ENCODE results near the gene HLF.
A peak's percentile ranks its signal among the peaks of the same experiment; 100 is the strongest.

The HLF gene

GRCh38 chr17:55332296-55333041, 67.7 kb downstream of the HLF start:
- no peak for DNase-seq

GRCh38 chr17:55334285-55334684, 69.5 kb downstream of the HLF start:
- no peak for DNase-seq

DNA sequence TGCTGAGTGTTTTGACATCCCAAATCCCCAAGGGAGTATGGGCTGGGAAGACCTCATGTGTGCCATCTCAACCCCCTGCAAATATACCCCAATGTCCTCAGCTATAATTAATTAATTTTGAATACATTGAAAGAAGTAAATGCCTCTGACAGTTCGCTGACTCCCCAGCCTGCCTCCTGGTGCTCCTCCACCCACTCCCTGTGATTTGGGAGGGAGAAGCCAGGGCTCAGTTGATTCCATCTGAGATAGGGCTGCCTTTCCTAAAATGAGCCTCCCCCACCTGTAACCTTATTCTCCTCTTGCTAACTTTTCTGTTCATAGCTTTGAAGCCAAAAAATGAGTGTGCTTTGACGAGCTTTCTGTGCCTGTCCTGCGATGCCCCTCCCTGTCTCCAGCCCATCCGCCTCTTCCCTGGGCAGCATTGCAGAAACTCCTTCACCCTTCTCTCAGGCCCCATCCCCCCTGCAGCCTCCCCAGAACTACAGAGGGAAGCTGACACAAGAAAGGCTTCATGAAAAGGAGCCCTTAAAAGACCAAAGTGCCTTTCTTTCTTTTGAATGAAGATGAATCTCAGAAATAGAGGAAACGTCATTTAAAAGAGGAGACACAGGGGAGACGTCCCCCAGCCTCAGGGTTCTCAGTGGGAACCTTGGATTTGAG, 70.3 kb downstream of the HLF start:
- no peak for DNase-seq

- DNase-seq, result no peak
Measured at GRCh38 chr17:55335625-55336024, 70.9 kb downstream of the HLF start.

- no peak for DNase-seq
Measured at GRCh38 chr17:55336426-55336825, 71.7 kb downstream of the HLF start.

DNA sequence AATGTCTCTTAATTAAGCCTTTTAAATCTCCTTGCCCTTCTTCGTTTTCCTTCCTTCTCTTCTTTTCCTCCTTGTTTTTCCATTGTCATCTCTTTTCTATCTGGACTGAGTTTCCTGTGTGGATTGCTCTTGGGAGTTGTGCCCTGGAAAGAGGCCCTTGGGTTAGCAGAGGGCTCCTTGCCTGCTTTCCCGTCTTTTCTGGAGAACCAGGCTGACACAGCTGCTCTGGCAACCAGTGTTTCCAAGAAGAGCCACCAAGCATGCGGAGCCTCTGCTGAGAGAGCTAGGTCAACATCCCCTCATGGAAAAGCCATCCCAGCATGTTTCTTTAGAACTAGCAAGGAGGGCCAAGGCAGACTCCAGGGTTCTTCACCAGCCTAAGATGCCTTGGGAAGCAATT, 75.4 kb downstream of the HLF start:
- DNase-seq, result no peak

DNA sequence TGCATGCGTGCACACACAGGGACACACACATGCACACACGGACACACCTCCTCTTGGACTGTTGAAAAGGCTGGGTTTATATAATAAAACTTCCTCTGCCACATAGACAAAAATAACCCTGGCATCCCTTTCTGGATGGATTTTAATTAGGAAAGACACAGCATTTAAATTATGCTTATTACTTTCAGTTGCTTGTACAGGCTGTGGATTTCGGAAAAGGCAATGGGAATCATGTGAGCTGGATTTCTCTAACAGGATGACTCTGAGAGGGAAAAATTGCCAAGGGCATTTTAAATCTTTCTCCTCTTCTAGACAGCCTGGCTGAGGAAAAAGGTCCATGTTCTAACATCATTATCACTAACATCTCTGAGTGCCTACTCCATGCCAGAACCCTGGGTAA, 75.9 kb downstream of the HLF start:
- DNase-seq, result no peak

DNA sequence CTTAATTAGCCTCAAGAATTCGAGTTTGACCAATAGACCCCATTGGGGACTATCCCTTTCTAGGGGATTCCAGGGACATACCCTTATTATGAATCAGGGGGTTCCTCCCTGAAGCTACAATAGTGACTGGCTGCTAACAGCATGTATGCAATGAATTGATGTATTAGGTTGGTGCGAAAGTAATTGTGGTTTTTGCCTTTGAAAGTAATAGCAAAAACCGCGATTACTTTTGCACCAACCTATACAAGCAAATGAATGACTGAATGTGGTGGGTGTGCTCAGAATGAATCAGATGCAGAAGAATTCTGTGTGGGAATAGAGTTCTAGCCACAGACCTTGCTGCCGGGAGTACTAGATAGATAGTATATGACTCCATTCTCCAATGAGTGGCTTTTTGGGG, 76.7 kb downstream of the HLF start:
- DNase-seq, result no peak

DNA sequence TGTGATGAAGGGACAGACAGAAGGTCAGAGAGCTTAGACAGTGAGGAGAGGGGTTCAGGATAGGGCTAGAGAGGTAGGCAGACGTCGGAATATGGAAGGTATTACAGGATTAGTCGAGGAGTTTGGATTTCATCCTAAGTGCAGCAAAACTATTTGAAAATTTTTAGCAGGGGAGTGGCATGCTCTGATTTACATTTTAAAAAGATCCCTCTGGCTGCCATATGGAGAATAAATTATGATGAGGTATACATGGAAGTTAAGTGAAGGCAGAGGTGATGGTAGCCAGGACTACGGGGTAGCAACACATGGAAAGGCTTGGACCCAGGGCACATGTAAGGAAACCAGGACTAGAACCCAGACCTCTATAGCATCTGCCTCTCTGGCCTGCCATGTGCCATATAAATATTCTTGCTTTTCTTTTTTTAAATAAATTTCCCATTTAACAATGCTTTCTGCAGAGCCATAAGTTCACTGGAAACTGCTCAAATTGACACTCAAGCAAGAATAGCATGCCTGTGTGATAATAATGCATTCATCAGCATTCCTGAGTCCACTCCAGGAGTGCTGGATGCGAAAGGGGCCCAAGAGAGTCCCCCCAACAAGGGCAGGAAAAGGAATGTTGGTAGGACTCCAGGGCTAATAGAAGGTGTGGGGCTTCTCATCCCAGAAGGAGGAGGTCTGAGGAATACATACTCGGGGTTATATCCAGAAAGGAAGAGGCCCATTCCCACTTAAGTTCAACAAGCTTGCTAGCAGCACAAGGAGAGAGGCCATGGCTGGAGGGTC, 78.2 kb downstream of the HLF start:
- no peak for DNase-seq

DNA sequence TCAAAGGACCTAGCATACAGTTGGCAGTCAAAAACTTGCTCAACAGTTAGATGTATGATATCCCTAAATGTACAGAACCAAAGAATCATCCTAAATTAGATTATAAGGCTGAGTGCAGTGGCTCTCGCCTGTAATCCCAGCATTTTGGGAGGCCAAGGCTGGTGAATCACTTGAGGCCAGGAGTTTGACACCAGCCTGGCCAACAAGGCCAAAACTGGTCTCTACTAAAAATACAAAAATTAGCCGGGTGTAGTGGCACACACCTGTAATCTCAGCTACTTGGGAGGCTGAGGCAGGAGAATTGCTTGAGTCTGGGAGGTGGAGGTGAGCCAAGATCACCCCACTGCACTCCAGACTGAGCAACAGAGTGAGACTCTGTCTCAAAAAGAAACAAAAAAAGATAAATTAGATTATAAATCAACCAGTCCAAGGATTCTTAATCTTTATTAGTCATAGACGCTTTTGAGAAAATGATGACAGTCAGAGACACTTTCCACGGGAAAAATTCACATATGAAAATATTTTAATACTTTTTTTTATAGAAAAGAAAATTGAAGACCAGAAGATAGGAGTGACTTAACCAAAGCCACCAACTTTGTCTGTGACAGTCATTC, 79.2 kb downstream of the HLF start:
- no peak for DNase-seq

DNA sequence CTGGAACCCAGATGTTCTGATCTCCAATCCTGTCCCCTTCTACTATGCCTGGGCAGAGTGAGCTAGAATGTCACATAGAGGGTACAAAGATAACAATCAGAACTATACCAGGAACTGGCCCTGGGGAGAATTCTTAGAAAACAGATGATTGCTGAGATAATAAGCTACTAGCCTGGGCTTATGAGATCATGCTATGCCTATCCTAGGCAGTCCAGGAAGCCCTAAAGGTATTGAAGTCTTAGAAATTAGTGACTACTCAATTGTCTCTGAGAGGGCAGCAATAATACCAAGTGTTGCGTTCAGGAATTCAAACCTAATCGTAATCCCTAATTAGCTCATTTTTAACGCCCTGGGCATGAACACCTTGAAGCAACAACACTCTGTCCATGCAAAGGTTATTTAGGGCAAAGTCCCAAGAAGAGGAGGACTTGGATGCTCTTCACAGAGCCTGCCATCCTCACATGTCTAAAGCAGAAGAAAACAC, 79.8 kb downstream of the HLF start:
- peak; percentile 45 for DNase-seq

DNA sequence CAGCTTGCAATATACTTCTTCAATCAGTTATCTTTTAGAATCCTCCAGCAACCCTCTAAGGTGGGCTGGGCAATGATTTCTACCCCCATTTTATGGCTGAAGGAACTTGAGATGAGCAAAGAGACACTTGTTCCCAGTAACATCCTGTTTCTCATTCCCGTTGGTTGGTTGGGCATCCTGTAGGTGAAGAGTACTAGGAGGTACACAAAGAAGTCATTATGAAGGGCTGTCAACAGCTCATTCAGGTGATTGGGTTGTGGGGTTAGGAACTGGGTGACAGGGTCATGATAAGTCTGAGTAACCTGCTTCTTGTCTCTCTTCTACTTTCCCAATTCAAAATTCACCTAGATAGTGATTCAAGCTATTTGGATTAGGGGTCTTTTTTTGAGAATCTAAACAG, 80.4 kb downstream of the HLF start:
- no peak for DNase-seq

DNA sequence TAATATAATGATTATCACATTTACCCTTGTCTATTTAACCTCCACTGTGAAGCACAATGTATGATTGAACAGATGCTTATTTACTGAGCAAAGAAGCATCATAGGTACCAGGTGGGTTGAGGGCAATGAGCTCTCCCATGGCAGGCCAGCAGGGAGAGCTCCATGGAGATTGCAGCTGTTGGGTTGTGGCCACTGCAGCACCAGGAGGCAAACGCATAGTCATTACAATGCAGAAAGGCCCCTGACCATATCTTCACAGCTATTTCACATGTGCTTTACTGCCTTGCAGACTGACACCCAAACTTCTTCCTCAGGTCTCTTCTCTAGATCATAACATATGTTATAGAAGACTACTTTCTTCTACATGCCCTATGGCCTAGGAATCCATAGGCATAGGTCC, 81.9 kb downstream of the HLF start:
- DNase-seq, result no peak

- no peak for DNase-seq
Measured at GRCh38 chr17:55347341-55347740, 82.6 kb downstream of the HLF start.

DNA sequence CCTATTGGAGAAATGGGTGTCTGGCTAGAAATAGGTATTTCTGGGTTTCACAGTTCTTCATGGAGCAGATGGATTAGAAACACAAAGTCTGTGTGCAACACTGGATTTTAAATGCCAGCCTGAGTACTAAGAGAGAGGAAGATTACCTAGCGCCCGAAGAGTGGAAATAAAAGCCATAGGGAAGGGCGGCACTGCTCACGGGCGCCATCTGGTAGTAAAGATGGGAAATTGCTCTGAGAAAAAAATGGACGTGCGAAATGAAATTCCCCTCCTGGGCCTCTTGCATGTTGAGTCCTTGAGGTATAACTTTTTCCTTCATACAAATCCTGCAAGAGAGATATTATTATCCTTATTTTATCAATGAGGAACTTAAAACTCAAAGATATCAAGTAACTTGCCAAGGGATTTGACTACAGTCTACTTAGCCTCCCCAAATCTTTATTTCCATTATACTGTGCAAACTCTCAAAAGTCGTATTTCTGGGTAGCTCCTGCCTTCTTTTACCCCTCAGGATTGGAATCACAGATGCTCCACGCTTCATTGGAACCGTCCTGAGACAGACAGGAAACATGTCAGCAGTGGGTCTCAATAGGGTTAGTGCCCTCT, 84.1 kb downstream of the HLF start:
- peak; percentile 35 for DNase-seq

DNA sequence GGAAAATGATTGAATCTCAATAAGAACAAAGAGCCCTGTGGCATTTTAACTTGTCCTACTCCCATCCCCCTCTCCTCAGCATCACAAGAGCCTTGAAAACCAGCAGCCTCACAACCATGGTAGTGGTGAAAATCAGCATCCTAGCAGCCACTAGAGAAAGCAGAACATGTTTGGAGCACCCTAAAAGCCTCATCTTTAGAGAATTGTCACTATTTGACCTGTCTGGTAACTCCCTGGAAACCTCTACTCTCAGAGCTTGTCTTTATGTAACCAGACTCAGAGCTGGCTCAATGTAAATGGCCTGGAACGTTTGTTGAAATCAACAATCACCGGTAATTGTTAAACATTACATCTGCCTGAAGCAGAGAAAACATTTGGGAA, 86.1 kb downstream of the HLF start:
- no peak for DNase-seq

DNA sequence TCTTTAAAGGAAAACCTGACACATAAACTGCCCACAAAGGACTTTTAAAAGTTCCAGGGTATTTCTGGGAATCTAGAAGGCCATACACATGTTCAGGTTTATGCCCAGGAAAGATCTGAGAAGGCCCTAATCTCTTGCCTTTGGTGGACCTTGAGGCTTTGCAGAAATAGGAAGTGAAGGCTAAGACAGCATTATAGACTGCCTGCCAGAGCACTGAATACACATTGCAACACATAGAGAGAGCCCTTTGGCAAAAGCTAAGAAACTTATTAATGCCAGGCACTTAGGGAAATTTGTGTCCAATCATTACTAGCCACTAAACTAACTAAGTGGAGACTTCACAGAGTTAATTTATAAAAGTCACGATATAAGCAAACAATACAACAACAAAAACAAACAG, 86.5 kb downstream of the HLF start:
- no peak for DNase-seq

DNA sequence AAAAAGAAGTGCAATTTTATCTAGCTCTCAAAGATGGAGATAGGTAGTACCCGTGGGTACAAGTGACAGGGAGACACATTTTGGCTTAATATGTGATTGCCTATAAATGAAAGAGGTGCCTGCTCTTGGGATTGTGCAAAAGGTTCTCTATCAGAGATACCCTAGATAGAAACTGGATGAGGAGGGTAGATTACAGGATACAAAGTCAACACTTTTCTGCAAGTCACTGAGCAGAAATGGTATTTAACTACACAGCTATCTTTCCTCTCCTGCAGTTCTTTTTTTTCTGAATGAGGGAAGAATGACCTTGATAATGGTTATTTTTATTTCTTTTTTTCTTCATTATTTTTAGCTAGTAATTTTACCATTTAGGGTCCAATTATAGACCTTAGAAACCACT, 89.2 kb downstream of the HLF start:
- DNase-seq, result no peak

DNA sequence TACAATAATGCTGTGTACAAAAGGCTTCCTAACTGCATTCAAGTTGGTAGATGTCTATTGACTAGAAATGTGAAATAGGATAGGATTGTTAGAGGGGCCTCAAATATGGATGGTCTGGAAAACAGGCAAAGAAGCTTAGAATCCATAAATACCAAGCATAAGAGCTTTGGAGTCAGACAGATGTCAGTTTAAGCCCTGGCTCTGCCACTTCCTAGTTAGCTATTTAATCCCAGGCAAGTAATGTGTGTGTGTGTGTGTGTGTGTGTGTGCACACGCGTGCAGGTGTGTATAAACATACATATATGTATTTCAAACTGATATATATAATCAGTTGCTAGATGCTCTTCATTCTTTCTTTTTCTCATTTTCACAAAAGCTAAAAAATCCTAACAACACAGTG, 90.2 kb downstream of the HLF start:
- DNase-seq, result no peak

- DNase-seq, result peak; percentile 79
Measured at GRCh38 chr17:55356434-55357328, 91.9 kb downstream of the HLF start.

DNA sequence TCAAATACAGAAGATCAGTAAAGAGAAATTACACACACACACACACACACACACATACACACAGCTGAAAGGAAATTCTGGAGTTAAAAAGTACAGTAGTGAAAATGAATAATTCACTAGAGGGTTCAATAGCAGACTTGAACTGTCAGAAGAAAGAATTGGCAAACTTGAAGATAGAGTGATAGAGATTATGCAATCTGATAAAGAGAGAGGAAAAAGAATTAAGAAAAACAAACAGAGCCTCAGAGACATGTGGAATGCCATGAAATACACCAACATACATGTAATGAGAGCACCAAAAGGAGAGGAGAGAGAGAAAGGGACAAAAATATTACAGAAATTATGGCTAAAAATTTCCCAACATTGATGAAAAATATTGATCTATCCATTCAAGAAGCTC, 96.2 kb downstream of the HLF start:
- no peak for DNase-seq

- DNase-seq, result no peak
Measured at GRCh38 chr17:55363033-55363432, 98.3 kb downstream of the HLF start.
